NCI-H82 treated with DMSO at 0.1 percent for 48 hours (cell line): ENCODE measurements around the gene KLHL21.
"Not testable (repeated sequence)": the region's sequence is repeated elsewhere in the genome, so short reads cannot be mapped to it uniquely, and the experiment has no call there.

Experiments used
- DNase-seq: peaks from one replicate; lab custom pipeline; 2025; ENCODE audit not compliant: unreplicated experiment; lab: John Stamatoyannopoulos, UW

Gene KLHL21, protein sequence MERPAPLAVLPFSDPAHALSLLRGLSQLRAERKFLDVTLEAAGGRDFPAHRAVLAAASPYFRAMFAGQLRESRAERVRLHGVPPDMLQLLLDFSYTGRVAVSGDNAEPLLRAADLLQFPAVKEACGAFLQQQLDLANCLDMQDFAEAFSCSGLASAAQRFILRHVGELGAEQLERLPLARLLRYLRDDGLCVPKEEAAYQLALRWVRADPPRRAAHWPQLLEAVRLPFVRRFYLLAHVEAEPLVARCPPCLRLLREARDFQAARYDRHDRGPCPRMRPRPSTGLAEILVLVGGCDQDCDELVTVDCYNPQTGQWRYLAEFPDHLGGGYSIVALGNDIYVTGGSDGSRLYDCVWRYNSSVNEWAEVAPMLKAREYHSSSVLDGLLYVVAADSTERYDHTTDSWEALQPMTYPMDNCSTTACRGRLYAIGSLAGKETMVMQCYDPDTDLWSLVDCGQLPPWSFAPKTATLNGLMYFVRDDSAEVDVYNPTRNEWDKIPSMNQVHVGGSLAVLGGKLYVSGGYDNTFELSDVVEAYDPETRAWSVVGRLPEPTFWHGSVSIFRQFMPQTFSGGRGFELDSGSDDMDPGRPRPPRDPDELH

DNA sequence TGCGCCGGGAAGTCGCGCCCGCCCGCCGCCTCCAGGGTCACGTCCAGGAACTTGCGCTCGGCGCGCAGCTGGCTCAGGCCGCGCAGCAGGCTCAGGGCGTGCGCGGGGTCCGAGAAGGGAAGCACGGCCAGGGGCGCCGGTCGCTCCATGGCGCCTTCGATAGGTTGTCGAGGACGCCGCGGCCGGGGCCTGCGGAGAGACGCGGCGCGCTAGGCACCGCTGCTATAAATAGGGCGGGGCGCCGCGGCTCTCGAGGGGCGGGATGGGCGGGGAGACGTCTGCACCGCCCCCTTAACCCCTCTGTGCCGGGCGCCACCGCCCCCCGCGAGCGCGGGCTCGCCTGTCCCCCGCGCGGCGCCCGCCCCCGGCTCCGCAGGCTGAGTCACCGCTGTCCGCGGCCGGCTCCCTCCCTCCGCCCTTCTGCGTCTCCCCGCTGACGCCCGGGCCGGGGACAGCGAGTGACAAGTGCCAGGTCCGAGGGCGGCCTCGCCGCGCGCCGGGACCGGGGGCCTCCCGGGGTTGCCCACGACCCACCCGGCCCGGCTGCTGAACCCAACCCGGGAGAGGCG is at the start of gene KLHL21:
TSS of gene KLHL21 (minus strand) at position 201 of the 569 bp plus-strand sequence. CDS start at position 149, 52 bp downstream.
- peak; percentile 25 for DNase-seq

DNA sequence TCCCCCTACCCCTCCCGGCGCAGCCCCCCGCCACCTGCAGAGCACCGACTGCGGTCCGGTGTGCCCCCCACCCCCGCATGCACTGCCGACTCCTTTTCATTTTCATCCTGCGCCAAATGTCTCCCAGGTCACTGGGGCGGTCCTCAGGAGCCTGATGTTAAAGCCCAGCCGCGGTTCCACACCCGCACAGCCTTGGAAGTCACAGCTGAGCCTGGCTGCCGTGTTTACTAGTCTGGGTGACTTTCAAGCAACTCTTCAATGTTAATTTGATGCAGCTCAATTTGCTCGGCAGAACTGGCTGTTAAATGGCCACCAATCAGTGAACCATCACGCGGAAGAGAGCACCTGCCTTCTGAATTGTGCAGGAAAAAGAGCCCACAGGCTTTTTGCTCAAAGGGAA is 49.2 kb upstream of the KLHL21 start:
- no peak for DNase-seq

DNA sequence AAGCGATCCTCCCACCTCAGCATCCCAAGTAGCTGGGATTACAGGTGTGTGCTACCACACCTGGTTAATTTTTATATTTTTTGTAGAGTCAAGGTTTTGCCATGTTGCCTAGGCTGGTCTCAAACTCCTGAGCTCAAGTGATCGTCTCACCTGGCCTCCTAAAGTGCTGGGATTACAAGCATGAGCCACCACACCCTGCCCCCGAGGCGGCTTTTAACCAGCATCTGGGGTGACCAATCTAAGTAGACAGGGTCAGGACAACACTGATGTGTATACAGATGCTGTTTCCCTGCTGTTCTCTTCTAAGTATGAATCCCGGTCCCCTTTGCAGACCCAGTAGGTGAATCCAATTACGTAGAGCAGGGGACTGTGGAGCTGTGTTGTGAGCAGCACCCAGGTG is 45.9 kb upstream of the KLHL21 start:
- DNase-seq, result no peak

DNA sequence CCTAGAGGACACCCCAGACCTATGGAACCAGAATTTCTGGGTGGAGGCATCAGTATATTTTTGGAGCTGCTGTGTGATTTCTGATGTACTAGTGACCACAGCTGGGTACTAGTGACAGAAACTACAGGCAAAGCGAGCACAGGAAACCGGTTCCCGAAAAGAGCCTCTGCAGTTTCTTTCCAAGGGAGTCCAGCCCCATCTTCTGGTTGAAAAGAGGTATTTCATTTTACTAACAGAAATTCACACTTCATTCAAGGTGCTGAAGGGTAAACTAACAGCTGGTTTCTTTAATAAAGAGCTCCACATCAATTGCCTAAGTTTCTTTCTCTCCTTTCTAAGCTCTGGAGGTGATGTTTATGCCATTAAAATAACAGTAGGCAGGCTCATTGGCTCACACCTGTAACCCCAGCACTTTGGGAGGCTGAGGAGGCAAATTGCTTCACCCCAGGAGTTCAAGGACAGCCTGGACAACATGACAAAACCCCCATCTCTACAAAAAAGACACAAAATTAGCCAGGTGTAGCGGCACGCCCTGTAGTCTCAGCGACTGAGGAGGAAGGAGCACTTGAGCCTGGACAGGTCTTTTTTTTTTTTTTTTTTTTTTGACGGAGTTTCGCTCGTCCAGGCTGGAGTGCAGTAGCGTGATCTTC is 44.0 kb upstream of the KLHL21 start:
- DNase-seq, result no peak

DNA sequence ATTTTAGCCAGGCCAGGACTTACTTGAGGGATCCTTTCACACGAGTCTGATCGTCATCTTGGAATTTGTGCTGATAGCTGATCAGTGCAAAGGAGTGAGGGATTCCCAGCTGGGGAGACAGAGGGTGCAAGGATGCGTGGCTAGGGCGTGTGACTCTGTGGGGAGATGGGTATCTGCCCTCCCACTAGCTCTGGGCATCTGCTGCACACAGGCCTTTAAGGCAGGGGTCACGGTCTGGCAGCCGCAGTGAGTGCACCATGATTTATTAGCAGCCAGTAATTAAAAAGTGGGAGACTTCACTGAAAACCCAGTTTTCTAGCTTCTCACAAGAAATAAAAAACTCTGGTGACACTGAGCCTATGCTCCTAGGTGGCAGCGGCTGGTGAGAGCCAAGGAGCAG is 42.3 kb upstream of the KLHL21 start:
- no peak for DNase-seq

DNA sequence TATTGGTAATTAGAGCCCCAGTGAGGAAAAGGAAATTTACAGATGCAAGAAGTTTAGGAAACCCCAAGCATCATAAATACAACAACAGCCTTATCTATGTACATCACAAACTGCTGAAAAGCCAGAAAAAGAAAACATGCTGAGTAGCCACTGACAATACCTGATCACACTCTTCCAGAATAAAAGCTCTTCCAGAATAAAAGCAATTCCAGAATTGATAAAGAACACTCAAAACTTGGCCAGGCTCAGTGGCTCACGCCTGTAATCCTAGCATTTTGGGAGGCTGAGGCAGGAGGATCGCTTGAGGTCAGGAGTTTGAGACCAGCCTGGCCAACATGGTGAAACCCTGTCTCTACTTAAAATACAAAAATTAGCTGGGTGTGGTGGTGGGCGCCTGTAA is 38.2 kb upstream of the KLHL21 start:
- not testable (repeated sequence) for DNase-seq

DNA sequence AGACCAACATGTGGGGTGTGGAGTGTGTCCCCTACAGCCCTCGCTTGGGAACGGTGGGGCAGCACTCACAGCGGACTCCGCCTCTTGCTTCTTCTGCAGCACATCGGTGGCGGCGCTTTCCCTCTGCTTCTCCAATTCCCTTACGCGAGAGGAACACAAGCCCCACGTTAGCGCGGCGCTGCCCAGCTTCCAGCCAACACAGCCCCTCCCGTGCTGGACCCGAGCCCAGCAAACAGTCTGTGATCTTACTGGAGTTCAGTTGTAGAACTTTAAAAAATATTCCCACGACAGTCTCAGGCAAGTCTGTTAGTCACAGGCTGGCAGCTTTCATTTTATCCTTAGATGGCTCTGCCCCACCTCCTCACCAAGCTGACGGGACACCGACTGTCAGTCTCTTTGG is 35.6 kb upstream of the KLHL21 start:
- DNase-seq, result no peak

DNA sequence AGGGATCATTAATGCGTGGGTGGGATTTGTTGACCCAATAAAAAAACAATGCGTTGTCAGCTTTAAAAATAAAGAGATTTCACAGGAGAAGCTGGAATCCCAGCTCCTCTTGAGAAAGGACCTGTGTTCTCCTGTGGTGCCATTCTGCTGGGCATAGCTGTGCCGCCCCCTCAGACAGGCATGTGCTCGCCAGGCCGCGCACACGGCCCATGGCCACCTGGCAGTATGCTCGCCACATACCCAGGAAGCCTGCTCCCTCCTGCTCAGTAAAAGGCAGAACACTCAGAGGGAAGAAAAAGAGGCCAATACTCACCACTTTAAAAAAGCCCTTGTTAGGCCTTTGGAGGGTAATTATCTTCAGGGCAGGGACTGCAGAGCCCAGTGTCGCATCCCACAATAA is 35.1 kb upstream of the KLHL21 start:
- DNase-seq, result no peak

DNA sequence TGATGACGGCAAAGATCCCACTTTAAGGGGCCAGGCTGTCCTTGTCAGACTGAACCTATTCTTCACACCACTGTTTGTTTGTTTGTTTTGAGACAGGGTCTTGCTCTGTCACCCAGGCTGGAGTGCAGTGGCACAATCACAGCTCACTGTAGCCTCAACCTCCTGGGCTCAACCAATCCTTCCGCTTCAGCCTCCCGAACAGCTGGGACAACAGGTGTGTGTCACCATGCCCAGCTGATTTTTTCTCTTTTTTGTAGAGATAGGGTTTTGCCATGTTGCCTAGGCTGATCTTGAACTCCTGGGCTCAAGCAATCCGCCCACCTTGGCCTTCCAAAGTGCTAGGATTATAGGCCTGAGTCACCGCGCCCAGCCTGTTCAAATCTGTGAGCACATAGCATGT is 34.1 kb upstream of the KLHL21 start:
- not testable (repeated sequence) for DNase-seq

DNA sequence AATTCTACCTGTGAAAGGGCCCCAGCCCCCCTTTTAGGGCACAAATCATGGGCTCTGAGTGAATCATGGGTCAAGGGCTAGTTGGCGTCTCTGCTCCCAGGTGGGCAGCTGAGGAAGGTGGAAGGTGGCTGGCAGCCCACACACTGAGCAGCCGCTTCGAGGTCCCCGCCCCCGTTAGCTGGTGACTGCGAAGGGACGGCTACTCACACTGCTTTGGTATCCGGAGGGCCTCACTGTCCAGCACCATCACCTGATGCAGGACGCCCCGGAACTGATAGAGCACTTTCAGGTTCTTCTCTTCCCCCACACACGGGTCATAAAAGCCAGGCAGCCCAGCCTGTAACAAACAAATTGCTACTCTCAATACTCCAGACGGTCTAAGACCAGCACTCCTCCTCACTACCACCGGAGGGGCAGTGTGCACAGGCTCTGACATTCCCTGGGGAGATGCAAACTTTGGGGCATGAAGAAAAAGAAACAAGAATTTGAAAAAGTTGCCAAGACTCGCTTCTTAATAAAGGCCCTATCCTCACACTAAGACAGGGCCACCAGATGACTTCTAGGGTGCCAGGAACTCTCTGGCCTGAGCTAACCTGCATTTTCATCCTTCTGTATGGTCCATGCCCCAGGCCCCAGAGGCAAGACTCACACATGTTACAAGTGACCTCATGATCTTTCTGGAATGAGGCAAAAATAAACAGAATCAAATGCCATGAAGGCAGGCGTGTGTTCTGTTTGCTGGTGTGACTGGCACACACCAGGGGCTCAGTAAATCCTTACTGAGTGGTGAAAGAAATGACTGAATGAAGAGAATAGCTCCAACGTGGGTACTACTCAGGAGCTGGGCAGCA is 33.5 kb upstream of the KLHL21 start:
- no peak for DNase-seq

DNA sequence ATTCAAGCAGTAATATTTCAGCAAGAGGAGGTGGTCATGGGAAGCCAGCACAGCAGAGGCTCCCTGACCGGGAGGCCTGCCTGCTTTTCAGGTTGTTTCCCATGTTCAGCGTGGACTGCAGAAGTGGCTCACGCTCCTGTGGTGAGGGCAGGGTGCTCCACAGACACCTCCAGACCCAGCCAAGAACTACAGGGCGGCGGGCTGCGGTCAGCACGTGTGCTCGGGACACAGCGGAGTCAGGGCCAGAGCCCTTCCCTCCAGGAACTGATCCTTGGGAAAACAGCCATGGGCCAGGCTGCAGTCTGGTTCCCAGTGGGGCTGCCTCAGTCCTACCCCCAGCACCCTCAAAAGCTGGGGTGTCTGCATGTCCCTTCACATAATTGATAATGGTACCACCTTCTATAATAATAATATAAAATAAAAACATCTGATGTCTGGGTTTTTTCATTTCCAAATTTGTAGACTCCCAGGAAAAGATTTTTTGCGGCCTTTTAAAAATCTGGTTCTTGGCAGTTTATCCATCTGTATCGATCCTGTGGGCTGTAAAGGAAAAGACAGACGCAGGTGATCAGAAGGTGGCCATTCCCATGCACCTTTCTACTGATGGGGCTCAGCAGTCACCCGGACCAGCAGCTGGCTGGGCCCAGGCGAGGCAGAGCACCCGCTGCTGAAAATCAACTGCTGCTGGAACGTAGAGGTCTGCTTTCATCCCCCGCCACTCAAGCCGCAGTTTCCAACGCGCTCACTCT is 32.7 kb upstream of the KLHL21 start:
- DNase-seq, result no peak

DNA sequence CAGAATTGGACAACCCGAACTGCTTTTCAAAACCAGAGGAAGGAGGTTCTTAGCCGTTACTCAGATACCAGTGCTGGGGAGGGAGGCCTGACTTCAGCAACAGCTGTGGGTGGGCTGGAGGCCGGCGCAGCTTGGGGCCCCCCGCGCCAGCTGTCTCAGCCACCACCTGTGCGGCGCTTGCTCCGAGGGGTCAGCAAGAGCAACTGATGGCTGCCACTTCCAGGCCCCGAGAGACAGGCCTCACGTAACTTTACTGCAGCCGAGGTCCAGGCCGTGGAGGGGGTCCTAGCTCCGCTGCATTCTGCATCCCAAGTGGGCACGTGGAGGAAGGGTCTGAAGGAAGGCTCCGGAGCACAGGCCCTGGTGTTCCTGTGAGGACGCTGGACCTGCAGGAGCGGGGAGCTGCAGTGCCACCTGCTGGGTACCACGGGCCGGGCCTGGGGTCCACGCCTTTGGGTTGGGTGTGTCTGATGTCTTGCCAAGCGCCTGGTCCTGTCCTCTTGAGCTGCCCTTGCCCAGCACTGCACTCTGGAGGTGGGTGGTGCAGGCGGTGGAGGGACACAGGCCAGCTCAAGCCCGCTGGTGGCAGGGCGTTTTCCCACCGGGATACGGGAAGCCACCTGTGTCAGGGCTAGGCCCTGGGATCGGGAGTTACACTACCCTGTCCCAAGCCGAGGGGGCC is 31.8 kb upstream of the KLHL21 start:
- DNase-seq, result no peak

DNA sequence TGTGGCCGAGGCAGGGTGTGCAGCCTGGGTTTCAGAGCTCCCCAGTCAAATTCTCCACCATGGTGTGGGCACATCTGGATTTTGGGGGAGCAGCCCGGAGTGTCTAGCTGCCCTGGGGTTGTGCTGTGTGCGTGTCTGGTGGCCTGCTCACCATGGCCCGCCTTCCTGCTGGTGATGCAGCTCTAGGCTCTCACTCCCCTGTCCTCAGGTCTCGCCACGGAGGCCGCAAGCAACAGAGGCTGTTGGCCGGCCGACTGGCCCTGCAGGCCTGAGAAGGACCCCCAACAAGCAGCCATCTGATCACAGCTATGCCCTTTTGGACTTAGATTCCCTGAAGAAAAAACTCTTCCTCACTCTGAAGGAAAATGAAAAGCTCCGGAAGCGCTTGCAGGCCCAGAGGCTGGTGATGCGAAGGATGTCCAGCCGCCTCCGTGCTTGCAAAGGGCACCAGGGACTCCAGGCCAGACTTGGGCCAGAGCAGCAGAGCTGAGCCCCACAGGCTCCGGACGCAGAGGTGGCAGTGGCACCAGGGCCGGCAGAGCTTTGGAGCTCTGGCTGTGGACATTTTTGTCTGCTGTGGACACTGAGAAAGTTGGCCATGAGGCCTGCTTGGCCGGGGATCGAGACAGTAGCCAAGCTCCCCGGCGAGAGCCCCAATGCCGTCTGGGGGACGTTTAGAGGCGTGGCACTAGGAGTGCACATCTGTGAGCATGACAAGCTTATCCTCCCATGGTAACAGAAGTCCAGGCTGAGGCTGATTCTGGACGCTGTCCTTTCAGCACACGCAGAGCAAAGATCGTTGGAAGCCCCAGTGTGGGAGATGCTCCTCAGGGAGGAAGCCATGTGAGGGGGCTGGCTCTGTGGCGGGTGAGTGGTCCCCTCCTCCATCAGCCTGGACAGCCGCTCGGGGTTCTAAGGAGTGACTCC is 30.2 kb upstream of the KLHL21 start:
- no peak for DNase-seq

DNA sequence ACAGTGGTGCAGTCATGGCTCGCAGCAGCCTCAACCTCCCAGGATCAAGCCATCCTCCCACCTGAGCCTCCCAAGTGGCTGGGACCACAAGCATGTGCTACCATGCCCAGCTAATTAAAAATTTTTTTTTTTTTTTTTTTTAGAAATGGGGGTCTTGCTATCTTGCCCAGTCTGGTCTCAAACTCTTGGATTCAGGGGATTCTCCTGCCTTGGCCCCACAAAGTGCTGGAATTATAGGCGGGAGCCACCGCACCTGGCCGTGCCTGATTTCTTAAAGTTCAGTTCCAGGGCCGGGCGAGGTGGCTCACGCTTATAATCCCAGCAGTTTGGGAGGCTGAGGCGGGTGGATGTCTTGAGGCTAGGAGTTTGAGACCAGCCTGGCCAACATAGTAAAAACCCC is 28.4 kb upstream of the KLHL21 start:
- DNase-seq, result no peak

DNA sequence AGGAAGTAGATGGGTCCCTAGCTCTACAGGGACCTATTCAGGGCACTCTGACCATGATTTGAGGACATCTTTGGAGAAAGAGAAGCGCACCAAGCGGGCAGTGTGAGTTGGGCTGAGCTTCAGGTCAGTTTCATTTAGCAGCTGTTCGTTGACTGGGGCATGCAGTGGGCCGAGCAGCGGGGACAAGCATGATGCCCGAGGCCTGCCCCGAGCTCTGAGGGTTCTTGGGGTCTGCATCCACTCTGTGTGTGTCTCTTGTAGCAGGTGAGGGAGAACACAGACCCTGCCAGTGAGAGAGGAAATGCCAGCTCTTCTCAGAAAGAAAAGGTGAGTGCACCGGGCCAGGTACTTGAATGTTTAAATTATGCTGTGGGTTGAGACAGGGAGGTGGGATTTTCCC is 27.4 kb upstream of the KLHL21 start:
- DNase-seq, result no peak

DNA sequence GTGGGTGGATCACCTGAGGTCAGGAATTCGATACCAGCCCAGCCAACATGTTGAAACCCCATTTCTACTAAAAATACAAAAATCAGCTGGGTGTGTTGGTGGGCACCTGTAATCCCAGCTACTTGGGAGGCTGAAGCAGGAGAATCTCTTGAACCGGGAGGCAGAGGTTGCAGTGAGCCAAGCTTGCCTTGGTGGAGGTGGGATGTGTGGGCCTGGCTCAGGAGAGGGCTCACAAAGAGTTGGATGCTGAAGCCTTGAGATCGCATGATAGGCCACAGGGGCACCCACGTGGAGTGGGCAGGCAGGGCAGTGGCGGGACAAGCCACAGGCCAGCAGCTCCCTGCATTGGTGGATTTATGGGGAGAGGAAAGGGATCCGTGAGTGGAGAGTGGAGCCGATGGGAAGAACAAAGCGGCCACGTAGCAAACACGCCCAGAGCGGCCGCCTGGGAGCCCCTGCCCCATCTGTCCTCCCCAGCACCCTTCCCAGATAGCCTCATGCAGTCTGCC is 26.4 kb upstream of the KLHL21 start:
- no peak for DNase-seq

DNA sequence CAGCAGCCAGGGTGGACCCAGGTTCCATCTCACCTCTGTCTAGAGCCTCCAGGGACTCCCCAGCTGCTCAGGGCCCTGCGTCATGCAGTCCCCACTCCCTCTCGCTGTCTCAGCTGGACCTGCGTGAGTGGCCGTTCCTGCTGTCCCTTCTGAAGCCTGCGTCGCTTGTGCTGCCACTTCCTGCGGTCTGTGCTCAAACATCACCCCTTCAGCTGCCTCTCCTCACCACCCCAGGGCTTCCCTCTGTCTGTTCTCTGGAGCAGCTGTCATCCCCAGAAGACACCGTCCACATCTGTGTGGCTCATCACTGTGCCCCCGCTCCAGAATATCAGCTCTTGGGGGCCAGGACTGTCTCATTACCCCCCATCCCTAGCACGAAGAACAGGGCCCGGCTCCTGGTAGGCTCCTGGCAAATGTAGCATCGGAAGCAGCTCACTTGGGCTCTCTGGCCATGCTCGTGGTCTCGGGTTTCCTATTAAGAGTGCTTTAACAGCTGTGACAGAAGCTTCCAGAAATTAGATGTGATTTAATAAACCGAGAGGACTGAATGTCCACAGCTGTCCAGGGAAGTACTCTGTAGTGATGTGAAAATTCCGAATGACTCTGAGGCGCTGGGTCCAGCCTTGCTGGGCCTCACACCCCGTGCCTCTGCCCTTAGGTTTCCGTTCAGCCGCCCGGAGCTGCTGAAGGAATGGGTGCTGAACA is 25.3 kb upstream of the KLHL21 start:
- DNase-seq, result no peak

DNA sequence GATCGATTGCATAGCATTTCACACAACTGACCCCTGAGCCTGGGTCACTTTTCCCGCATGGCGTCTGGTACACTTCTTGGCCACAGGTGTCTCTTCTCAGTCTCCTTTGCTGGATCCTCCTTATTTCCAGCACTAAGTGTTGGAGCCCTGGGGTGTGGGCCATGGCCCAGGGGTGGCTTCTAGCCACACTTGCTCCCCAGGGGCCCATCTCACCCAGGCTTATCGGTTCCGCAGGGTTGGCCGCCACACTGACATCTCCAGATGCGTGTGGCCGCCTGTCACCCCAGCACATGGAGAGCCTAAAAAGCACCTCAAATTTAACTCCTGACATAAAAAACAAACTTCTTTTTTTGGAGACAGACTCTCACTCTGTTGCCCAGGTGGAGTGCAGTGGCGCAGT is 24.4 kb upstream of the KLHL21 start:
- DNase-seq, result no peak
